C4-2B (cell line): ENCODE results near the gene BICDL1.

Experiments used
- CTCF ChIP-seq: fragments of 450-650 bp; conservative IDR thresholded peaks from 2 replicates; pipeline ENCODE4 v1.5.1; 2017; ENCODE audit warnings: mild to moderate bottlenecking
- ZFX ChIP-seq: fragments of 450-650 bp; IDR thresholded peaks from 2 replicates; pipeline ENCODE4 v1.6.1; 2017

GRCh38 chr12:120085920-120086645 is 97.0 kb downstream of the BICDL1 start:
- TF ChIP-seq CTCF (no peak), ZFX (no peak)
